H9 (cell line): ENCODE measurements around the gene DDI2. TPM values are rescaled to one million over a fixed set of nuclear protein-coding genes. Genes with fewer than 3 reads are reported as not detected.

Experiments
- DNase-seq: peaks from one replicate; pipeline ENCODE4 v3.0.0-alpha.2; 2017
- H2AFZ ChIP-seq: one replicate; pipeline ENCODE4 v1.6.1; 2013; ENCODE audit warnings: mild to moderate bottlenecking, low read length, control low read depth, moderate library complexity
- H2AK5ac ChIP-seq: 2 replicates; pipeline ENCODE4 v1.6.1; 2013; ENCODE audit warnings: low read length, control low read depth, mixed read lengths; ENCODE audit not compliant: insufficient read length
- H2BK120ac ChIP-seq: one replicate; pipeline ENCODE4 v1.6.1; 2013; ENCODE audit warnings: low read depth, mild to moderate bottlenecking, low read length, control low read depth, inconsistent platforms; ENCODE audit not compliant: poor library complexity, severe bottlenecking
- H2BK12ac ChIP-seq: 2 replicates; pipeline ENCODE4 v1.6.1; 2013; ENCODE audit warnings: low read length, control low read depth, mixed read lengths, low read depth; ENCODE audit not compliant: insufficient read length
- H2BK15ac ChIP-seq: 2 replicates; pipeline ENCODE4 v1.6.1; 2013; ENCODE audit warnings: low read depth, low read length, control low read depth
- H2BK20ac ChIP-seq: one replicate; pipeline ENCODE4 v1.6.1; 2013; ENCODE audit warnings: low read depth, mild to moderate bottlenecking, low read length, control low read depth, inconsistent platforms; ENCODE audit not compliant: poor library complexity, severe bottlenecking
- H2BK5ac ChIP-seq: 2 replicates; pipeline ENCODE4 v1.6.1; 2013; ENCODE audit warnings: low read length, control low read depth, mixed read lengths; ENCODE audit not compliant: insufficient read length
- H3K14ac ChIP-seq: 2 replicates; pipeline ENCODE4 v1.6.1; 2013; ENCODE audit warnings: low read length, control low read depth; ENCODE audit not compliant: insufficient read depth
- H3K18ac ChIP-seq: 2 replicates; pipeline ENCODE4 v1.6.1; 2013; ENCODE audit warnings: low read depth, mild to moderate bottlenecking, mixed read lengths, low read length, control low read depth; ENCODE audit not compliant: insufficient read length
- H3K23ac ChIP-seq: 2 replicates; pipeline ENCODE4 v1.6.1; 2013; ENCODE audit warnings: low read length, control low read depth, mixed read lengths, low read depth; ENCODE audit not compliant: insufficient read length
- H3K23me2 ChIP-seq: 2 replicates; pipeline ENCODE4 v1.6.1; 2013; ENCODE audit warnings: low read depth, mild to moderate bottlenecking, mixed read lengths, low read length, control low read depth; ENCODE audit not compliant: insufficient read length, poor library complexity, severe bottlenecking
- H3K27ac ChIP-seq: 2 replicates; pipeline ENCODE4 v1.5.1; 2013; ENCODE audit warnings: low read length, control low read depth, mixed read lengths, low read depth; ENCODE audit not compliant: insufficient read length
- H3K27me3 ChIP-seq: 2 replicates; pipeline ENCODE4 v1.6.1; 2013; ENCODE audit warnings: low read length, control low read depth, inconsistent platforms; ENCODE audit not compliant: insufficient read depth
- H3K4ac ChIP-seq: 2 replicates; pipeline ENCODE4 v1.6.1; 2013; ENCODE audit warnings: low read depth, mild to moderate bottlenecking, control low read depth, inconsistent platforms, low read length, moderate library complexity
- H3K4me1 ChIP-seq: 2 replicates; pipeline ENCODE4 v1.6.1; 2013; ENCODE audit warnings: low read length, control low read depth, inconsistent platforms; ENCODE audit not compliant: insufficient read depth
- H3K4me2 ChIP-seq: 2 replicates; pipeline ENCODE4 v1.6.1; 2013; ENCODE audit warnings: low read length, control low read depth, mixed read lengths; ENCODE audit not compliant: insufficient read length, insufficient read depth
- H3K56ac ChIP-seq: 2 replicates; pipeline ENCODE4 v1.6.1; 2013; ENCODE audit warnings: low read depth, mild to moderate bottlenecking, mixed read lengths, low read length, control low read depth; ENCODE audit not compliant: insufficient read length
- H3K79me1 ChIP-seq: 2 replicates; pipeline ENCODE4 v1.6.1; 2013; ENCODE audit warnings: low read depth, mild to moderate bottlenecking, moderate library complexity, low read length, control low read depth, inconsistent platforms; ENCODE audit not compliant: insufficient read depth, poor library complexity, severe bottlenecking
- H3K79me2 ChIP-seq: 2 replicates; pipeline ENCODE4 v1.6.1; 2013; ENCODE audit warnings: low read length, control low read depth, inconsistent platforms; ENCODE audit not compliant: insufficient read depth
- H3K9ac ChIP-seq: 2 replicates; pipeline ENCODE4 v1.6.1; 2013; ENCODE audit warnings: low read length, control low read depth, mixed read lengths; ENCODE audit not compliant: insufficient read length; ENCODE audit errors: extremely low read depth
- H3K9me3 ChIP-seq: one replicate; pipeline ENCODE4 v1.6.1; 2013; ENCODE audit warnings: low read depth, low read length, inconsistent platforms; ENCODE audit not compliant: control insufficient read depth
- H3T11ph ChIP-seq: one replicate; pipeline ENCODE4 v1.6.1; 2013; ENCODE audit warnings: mild to moderate bottlenecking, low read length, control low read depth, inconsistent platforms
- H4K20me1 ChIP-seq: one replicate; pipeline ENCODE4 v1.6.1; 2013; ENCODE audit not compliant: control insufficient read depth, insufficient read length, insufficient read depth
- H4K5ac ChIP-seq: 2 replicates; pipeline ENCODE4 v1.6.1; 2013; ENCODE audit warnings: low read depth, mild to moderate bottlenecking, mixed read lengths, low read length, control low read depth; ENCODE audit not compliant: insufficient read length
- H4K8ac ChIP-seq: replicated peaks from 2 replicates; pipeline ENCODE4 v1.6.1; 2013; ENCODE audit warnings: low read length, control low read depth, mixed read lengths, low read depth; ENCODE audit not compliant: insufficient read length
- H4K91ac ChIP-seq: 2 replicates; pipeline ENCODE4 v1.6.1; 2013; ENCODE audit warnings: low read depth, mild to moderate bottlenecking, moderate library complexity, mixed read lengths, low read length, control low read depth; ENCODE audit not compliant: insufficient read length
- H3K27ac Mint-ChIP-seq, 3 experiments: 2 replicates in 2 of 3; 3 replicates in 1 of 3; pipeline ENCODE4 v1.8.0; 2020 to 2021; ENCODE audit warnings: mixed read lengths in 3 of 3, mild to moderate bottlenecking in 1 of 3, moderate library complexity in 1 of 3
- H3K27me3 Mint-ChIP-seq: 2 replicates; pipeline ENCODE4 v1.8.0; 2021; ENCODE audit warnings: low read depth, mild to moderate bottlenecking, moderate library complexity, mixed read lengths
- H3K36me3 Mint-ChIP-seq, 3 experiments: 2 replicates in 2 of 3; 3 replicates in 1 of 3; pipeline ENCODE4 v1.8.0; 2020 to 2021; ENCODE audit warnings: low read depth in 3 of 3, mixed read lengths in 3 of 3; ENCODE audit not compliant: insufficient read depth in 1 of 3
- H3K4me1 Mint-ChIP-seq, 2 experiments: 2 replicates each; pipeline ENCODE4 v1.8.0; 2020; ENCODE audit warnings: mixed read lengths in 2 of 2
- H3K4me3 Mint-ChIP-seq, 2 experiments: 2 replicates in 1 of 2; 3 replicates in 1 of 2; pipeline ENCODE4 v1.8.0; 2020 to 2021; ENCODE audit warnings: mild to moderate bottlenecking in 2 of 2, mixed read lengths in 2 of 2, moderate library complexity in 1 of 2
- H3K9me3 Mint-ChIP-seq, 2 experiments: 2 replicates in 1 of 2; 3 replicates in 1 of 2; pipeline ENCODE4 v1.8.0; 2020; ENCODE audit warnings: mild to moderate bottlenecking in 2 of 2, mixed read lengths in 2 of 2, moderate library complexity in 1 of 2
- CTCF ChIP-seq: fragments of 200-600 bp; sonication (generic); conservative IDR thresholded peaks from 3 replicates; pipeline ENCODE4 v1.8.0; 2021; ENCODE audit warnings: antibody characterized with exemption, mild to moderate bottlenecking
- WGBS: extraction: QIAGEN DNeasy Blood & Tissue Kit; methylation state at CpG from one replicate; pipeline ENCODE4 v1.1.7; 2013; ENCODE audit warnings: missing lambda C conversion rate, low lambda C conversion rate, mixed read lengths; ENCODE audit not compliant: insufficient read length; ENCODE audit errors: extremely low coverage; 5-methylcytosine and 5-hydroxymethylcytosine counted together
- total RNA-seq: library from RNA; stranded (reverse); gene quantifications from 2 replicates; pipeline ENCODE4 v1.2.1, GENCODE V29; 2021

Gene DDI2
- total RNA-seq, 1 experiment from 2014 or later: 45.0 TPM

- no CpG with 5 or more reads among the region's 11 CpGs for WGBS
- no peak overlapping the region for H2AFZ ChIP-seq
- H3K23me2 ChIP-seq: peaks cover 5% of the 10 kb centered on the region
Observed at GRCh38 chr1:15680131-15680530, 62.9 kb downstream of the DDI2 start.

More at GRCh38 chr1:15680131-15680530, 62.9 kb downstream of the DDI2 start:
- H2BK5ac ChIP-seq: no peak overlapping the region
- H2AK5ac ChIP-seq: no peak overlapping the region
- Mint-ChIP-seq H3K36me3 (peaks cover 0 to 7% (median 5%) of the 10 kb centered on the region in 3 experiments; a peak in 3 of 7 replicates), H3K9me3 (peaks cover 12 to 18% of the 10 kb centered on the region in 2 experiments), H3K4me3 (no peak overlapping the region), H3K27ac (no peak overlapping the region; a peak in 1 of 7 replicates), H3K27me3 (no peaks in the 10 kb centered on the region), H3K4me1 (peaks cover 9 to 14% of the 10 kb centered on the region in 2 experiments)
- no peak overlapping the region for H3K9ac ChIP-seq
- no peaks in the 10 kb centered on the region for H3K79me2 ChIP-seq
- no peak overlapping the region for H4K5ac ChIP-seq
- DNase-seq: no peak
- TF ChIP-seq CTCF: no peak
- H2BK120ac ChIP-seq: no peak overlapping the region
- no peak overlapping the region for H3K4me2 ChIP-seq
- no peak overlapping the region for H3K56ac ChIP-seq
- no peak overlapping the region for H3K14ac ChIP-seq
- H3T11ph ChIP-seq: no peak overlapping the region
- H3K18ac ChIP-seq: no peak overlapping the region
- H4K8ac ChIP-seq: no peak overlapping the region
- no peak overlapping the region for H4K91ac ChIP-seq
- no peak overlapping the region for H2BK15ac ChIP-seq
- H3K27ac ChIP-seq: no peak overlapping the region
- no peaks in the 10 kb centered on the region for H3K9me3 ChIP-seq
- no peak overlapping the region for H2BK12ac ChIP-seq
- H4K20me1 ChIP-seq: no peaks in the 10 kb centered on the region
- no peak overlapping the region for H2BK20ac ChIP-seq
- H3K79me1 ChIP-seq: no peaks in the 10 kb centered on the region
- no peak overlapping the region for H3K23ac ChIP-seq
- H3K4ac ChIP-seq: no peak overlapping the region
- H3K27me3 ChIP-seq: no peaks in the 10 kb centered on the region
- H3K4me1 ChIP-seq: peaks cover 3% of the 10 kb centered on the region; the same call in 1 of the 2 replicates
